ENCODE data around the gene KCP. TPM values are rescaled to one million over a fixed set of nuclear protein-coding genes. Genes with fewer than 3 reads are reported as not detected.

Gene KCP
- total RNA-seq, 1 experiment from 2014 or later = 1.6 TPM

DNA sequence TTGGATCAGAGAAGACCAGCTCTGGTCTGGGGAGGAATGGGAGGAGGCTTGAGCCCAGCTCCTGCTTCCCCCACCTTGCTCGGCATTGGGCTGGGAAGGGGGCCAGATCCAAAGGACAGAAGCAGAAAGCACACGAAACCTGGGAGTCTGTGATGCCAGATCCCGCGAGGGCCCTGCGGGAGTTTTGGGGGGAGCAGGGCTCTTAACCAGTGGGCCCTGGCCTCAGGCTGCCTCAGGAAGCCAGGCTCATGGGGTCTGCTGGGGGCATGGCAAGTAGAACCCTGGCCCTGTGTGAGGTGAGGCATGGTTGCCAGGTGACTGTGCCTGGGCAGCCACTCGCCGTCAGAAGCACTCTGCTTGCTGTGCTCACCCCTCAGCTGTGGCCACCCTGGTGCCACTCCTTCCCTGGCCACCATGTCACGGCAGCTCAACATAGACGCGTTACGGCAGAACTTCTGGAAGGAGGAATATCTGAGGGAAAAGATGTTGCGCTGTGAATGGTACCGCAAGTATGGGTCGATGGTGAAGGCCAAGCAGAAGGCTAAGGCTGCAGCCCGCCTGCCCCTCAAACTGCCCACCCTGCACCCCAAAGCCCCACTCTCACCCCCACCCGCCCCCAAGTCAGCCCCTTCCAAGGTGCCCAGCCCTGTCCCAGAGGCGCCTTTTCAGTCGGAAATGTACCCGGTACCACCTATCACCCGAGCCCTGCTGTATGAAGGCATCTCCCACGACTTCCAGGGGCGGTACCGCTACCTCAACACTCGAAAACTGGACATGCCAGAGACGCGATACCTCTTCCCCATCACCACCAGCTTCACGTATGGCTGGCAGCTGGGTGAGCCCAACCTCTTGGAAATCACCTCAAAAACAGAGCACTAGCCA is 44.3 kb downstream of the KCP start:
- H3K27ac ChIP-seq (ENCODE audit: low read depth, low read length) = no peak overlapping the region

More for the DNA sequence above, 44.3 kb downstream of the KCP start:
- H3K79me2 ChIP-seq (ENCODE audit: insufficient read depth, low read length) = peaks cover 23% of the 10 kb centered on the region
- BruUV-seq (replicated peaks) = no TSS peak
- TF ChIP-seq POLR2AphosphoS5 (IDR thresholded peaks at IDR 0.05; ENCODE audit: low read depth, low read length) = no peak
- TF ChIP-seq POLR2A (IDR thresholded peaks at IDR 0.05; ENCODE audit: borderline replicate concordance, extremely low read depth, insufficient read depth, insufficient read length) = no peak
- no peak for TF ChIP-seq ELF1 (IDR thresholded peaks at IDR 0.05; ENCODE audit: borderline replicate concordance, low read depth)
- no peak for TF ChIP-seq RAD21 (IDR thresholded peaks at IDR 0.05; ENCODE audit: low read depth)
- TF ChIP-seq FOSL1 (IDR thresholded peaks at IDR 0.05; ENCODE audit: low read depth) = no peak
- TF ChIP-seq, protein P1, sequence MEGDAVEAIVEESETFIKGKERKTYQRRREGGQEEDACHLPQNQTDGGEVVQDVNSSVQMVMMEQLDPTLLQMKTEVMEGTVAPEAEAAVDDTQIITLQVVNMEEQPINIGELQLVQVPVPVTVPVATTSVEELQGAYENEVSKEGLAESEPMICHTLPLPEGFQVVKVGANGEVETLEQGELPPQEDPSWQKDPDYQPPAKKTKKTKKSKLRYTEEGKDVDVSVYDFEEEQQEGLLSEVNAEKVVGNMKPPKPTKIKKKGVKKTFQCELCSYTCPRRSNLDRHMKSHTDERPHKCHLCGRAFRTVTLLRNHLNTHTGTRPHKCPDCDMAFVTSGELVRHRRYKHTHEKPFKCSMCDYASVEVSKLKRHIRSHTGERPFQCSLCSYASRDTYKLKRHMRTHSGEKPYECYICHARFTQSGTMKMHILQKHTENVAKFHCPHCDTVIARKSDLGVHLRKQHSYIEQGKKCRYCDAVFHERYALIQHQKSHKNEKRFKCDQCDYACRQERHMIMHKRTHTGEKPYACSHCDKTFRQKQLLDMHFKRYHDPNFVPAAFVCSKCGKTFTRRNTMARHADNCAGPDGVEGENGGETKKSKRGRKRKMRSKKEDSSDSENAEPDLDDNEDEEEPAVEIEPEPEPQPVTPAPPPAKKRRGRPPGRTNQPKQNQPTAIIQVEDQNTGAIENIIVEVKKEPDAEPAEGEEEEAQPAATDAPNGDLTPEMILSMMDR (IDR thresholded peaks at IDR 0.05 in 2 of 3, conservative IDR thresholded peaks at IDR 0.05 in 1 of 3; ENCODE audit: borderline replicate concordance in 1 of 3, insufficient read depth in 1 of 3, low read depth in 2 of 3, low read length in 2 of 3) = no peak
- TF ChIP-seq EZH2phosphoT487 (IDR thresholded peaks at IDR 0.05; ENCODE audit: borderline replicate concordance) = no peak
- TF ChIP-seq ZBTB33 (IDR thresholded peaks at IDR 0.05; ENCODE audit: extremely low read depth, insufficient replicate concordance, low read length) = no peak
- no peak for TF ChIP-seq JUND (IDR thresholded peaks at IDR 0.05)
- TF ChIP-seq ZNF274 (IDR thresholded peaks at IDR 0.05; ENCODE audit: low read depth, low read length) = no peak
- no peak for TF ChIP-seq CBX3 (IDR thresholded peaks at IDR 0.05; ENCODE audit: low read depth)
- no peak for TF ChIP-seq ZFX (IDR thresholded peaks at IDR 0.05)
- TF ChIP-seq, protein P2, sequence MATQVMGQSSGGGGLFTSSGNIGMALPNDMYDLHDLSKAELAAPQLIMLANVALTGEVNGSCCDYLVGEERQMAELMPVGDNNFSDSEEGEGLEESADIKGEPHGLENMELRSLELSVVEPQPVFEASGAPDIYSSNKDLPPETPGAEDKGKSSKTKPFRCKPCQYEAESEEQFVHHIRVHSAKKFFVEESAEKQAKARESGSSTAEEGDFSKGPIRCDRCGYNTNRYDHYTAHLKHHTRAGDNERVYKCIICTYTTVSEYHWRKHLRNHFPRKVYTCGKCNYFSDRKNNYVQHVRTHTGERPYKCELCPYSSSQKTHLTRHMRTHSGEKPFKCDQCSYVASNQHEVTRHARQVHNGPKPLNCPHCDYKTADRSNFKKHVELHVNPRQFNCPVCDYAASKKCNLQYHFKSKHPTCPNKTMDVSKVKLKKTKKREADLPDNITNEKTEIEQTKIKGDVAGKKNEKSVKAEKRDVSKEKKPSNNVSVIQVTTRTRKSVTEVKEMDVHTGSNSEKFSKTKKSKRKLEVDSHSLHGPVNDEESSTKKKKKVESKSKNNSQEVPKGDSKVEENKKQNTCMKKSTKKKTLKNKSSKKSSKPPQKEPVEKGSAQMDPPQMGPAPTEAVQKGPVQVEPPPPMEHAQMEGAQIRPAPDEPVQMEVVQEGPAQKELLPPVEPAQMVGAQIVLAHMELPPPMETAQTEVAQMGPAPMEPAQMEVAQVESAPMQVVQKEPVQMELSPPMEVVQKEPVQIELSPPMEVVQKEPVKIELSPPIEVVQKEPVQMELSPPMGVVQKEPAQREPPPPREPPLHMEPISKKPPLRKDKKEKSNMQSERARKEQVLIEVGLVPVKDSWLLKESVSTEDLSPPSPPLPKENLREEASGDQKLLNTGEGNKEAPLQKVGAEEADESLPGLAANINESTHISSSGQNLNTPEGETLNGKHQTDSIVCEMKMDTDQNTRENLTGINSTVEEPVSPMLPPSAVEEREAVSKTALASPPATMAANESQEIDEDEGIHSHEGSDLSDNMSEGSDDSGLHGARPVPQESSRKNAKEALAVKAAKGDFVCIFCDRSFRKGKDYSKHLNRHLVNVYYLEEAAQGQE (IDR thresholded peaks at IDR 0.05; ENCODE audit: low read depth) = no peak
- no peak for TF ChIP-seq CEBPB (IDR thresholded peaks at IDR 0.05; ENCODE audit: low read depth)
- no peak for TF ChIP-seq TCF7L2 (IDR thresholded peaks at IDR 0.05; ENCODE audit: borderline replicate concordance, extremely low read depth, insufficient read depth, insufficient read length)
- TF ChIP-seq, protein P3, sequence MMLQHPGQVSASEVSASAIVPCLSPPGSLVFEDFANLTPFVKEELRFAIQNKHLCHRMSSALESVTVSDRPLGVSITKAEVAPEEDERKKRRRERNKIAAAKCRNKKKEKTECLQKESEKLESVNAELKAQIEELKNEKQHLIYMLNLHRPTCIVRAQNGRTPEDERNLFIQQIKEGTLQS (IDR thresholded peaks at IDR 0.05) = no peak
- no peak for TF ChIP-seq SP1 (IDR thresholded peaks at IDR 0.05; ENCODE audit: low read depth)
- no peak for TF ChIP-seq SRF (IDR thresholded peaks at IDR 0.05; ENCODE audit: low read depth)
- no peak for TF ChIP-seq YY1 (IDR thresholded peaks at IDR 0.05; ENCODE audit: extremely low read depth, insufficient replicate concordance, low read depth, low read length)
- no peaks in the 10 kb centered on the region for H3K9me2 ChIP-seq (ENCODE audit: insufficient read depth)
- intact Hi-C loops (cut with micrococcal nuclease) = no loop called here
- no peaks in the 10 kb centered on the region for H3K9me3 ChIP-seq (ENCODE audit: control insufficient read depth in 1 of 2, insufficient read depth in 1 of 2, low read depth in 1 of 2, low read length in 2 of 2)
- H4K20me1 ChIP-seq (ENCODE audit: insufficient read depth) = no peaks in the 10 kb centered on the region
- ChIA-PET CTCF (interaction anchor here (0.6 kb wide), 1 partner anchor 18 kb away, joined by 3 read pairs; no protein-coding TSS in a partner anchor), RAD21 (ENCODE audit: low non-redundant PET in 1 of 2, low total read pairs in 2 of 2, uncharacterized antibody in 2 of 2, unreplicated experiment in 2 of 2) (no interaction called here), POLR2A (no interaction called here)
- H3K9ac ChIP-seq (ENCODE audit: low read length) = no peak overlapping the region
- H3K36me3 ChIP-seq (ENCODE audit: control insufficient read depth in 1 of 2, insufficient read depth in 2 of 2, low read length in 2 of 2) = peaks cover 3 to 7% of the 10 kb centered on the region in 2 experiments; a peak in 2 of 4 replicates
- no peak overlapping the region for H2AFZ ChIP-seq (ENCODE audit: low read depth, low read length, poor library complexity, severe bottlenecking)
- H3K4me1 ChIP-seq (ENCODE audit: control insufficient read depth in 1 of 2, insufficient read depth in 2 of 2, low read length in 2 of 2) = peaks cover 21 to 51% of the 10 kb centered on the region in 2 experiments
- no peaks in the 10 kb centered on the region for H3K27me3 ChIP-seq (ENCODE audit: insufficient read depth, low read length)
- H3K4me3 ChIP-seq (replicated peaks in 1 of 2; ENCODE audit: low read depth in 1 of 2, low read length in 2 of 2) = no peak overlapping the region
- DNase-seq (ENCODE audit: low read depth, low spot score) = no peak
- no peak for ATAC-seq
- H3K4me2 ChIP-seq (ENCODE audit: low read length) = no peak overlapping the region

Data from HCT116 (cell line).